SK-N-MC (cell line): ENCODE measurements around the gene CCDC107.

ENCODE experiments used
- EZH2 ChIP-seq: fragments of 200-600 bp; sonication (generic); IDR thresholded peaks from one replicate; pipeline ENCODE4 v1.6.1; 2017; ENCODE audit warnings: antibody characterized with exemption
- FOXP2 ChIP-seq: optimal IDR thresholded peaks from 2 replicates; pipeline ENCODE3; 2011; ENCODE audit warnings: mild to moderate bottlenecking, moderate library complexity; ENCODE audit not compliant: insufficient read depth; ENCODE audit errors: extremely low read length, control extremely low read depth
- POLR2AphosphoS5 ChIP-seq: IDR thresholded peaks from 2 replicates; pipeline ENCODE4 v1.6.1; 2012; ENCODE audit warnings: mild to moderate bottlenecking, low read depth, low read length, borderline replicate concordance

DNA sequence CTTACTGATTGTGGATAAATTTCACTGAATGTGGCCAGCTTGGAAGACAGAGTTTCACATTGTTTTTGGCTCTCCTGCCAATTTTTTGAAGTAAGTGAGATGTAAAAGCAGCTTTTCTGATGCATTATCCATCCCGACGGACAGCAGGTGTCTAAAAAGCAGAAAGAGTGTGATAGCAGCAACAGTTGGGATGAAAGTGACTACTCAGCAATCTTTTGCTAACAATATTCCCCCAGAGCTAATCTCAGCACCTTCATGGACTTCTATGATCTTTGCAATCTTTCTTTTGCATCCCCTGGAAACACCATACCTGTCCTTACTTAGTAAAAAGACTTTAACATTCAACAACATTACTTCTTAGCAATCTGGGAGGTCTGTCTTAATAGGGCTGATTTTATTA, 45.2 kb upstream of the CCDC107 start:
- TF ChIP-seq EZH2 (no peak), POLR2AphosphoS5 (no peak), FOXP2 (no peak)
